ENCODE results near the gene TBC1D8B. TPM values are rescaled to one million over a fixed set of nuclear protein-coding genes. Genes with fewer than 3 reads are reported as not detected.

TBC1D8B gene
- total and polyA plus RNA-seq, 8 donors = 2.1 to 117 (median 7.8) TPM

- 81 to 100% (median 90%) methylated on average over 1 of the region's 1 CpG for WGBS, 5 donors
- intact Hi-C loops (cut with DNase I; ENCODE audit: low total_unique reads) = no loop called here
- H3K4me3 ChIP-seq = no peak overlapping the region
- H3K4me1 ChIP-seq = peaks cover 0 to 5% (median under 1%) of the 10 kb centered on the region in 4 donors
- no peaks in the 10 kb centered on the region for H3K36me3 ChIP-seq
- DNase-seq = no peak
- no peak for TF ChIP-seq EP300 (IDR thresholded peaks at IDR 0.05)
- no peak for TF ChIP-seq POLR2A (IDR thresholded peaks at IDR 0.05)
- TF ChIP-seq CTCF (IDR thresholded peaks at IDR 0.05) = no peak
- no peak for TF ChIP-seq POLR2AphosphoS5 (IDR thresholded peaks at IDR 0.05)
- H3K27me3 ChIP-seq = peaks cover 0 to 15% (median 0%) of the 10 kb centered on the region in 3 donors
- no peak overlapping the region for H3K27ac ChIP-seq
- H3K9me3 ChIP-seq = no peaks in the 10 kb centered on the region
Observed at GRCh38 chrX:106899841-106900240, 97.4 kb downstream of the TBC1D8B start.

GRCh38 chrX:106901341-106901740, 98.9 kb downstream of the TBC1D8B start:
- no peaks in the 10 kb centered on the region for H3K9me3 ChIP-seq
- TF ChIP-seq POLR2A (IDR thresholded peaks at IDR 0.05) (no peak), EP300 (IDR thresholded peaks at IDR 0.05) (no peak), POLR2AphosphoS5 (IDR thresholded peaks at IDR 0.05) (no peak), CTCF (IDR thresholded peaks at IDR 0.05) (no peak)
- H3K36me3 ChIP-seq = no peaks in the 10 kb centered on the region
- no peaks in the 10 kb centered on the region for H3K4me1 ChIP-seq
- intact Hi-C loops (cut with DNase I; ENCODE audit: low total_unique reads) = no loop called here
- H3K27me3 ChIP-seq = peaks cover 0 to 7% (median 0%) of the 10 kb centered on the region in 3 donors
- DNase-seq = no peak
- H3K4me3 ChIP-seq = no peak overlapping the region
- no peak overlapping the region for H3K27ac ChIP-seq
- 51 to 68% (median 62%) methylated on average over 3 of the region's 3 CpGs for WGBS, 5 donors

- intact Hi-C loops (cut with DNase I; ENCODE audit: low total_unique reads) = no loop called here
- TF ChIP-seq EP300 (IDR thresholded peaks at IDR 0.05) (no peak), POLR2A (IDR thresholded peaks at IDR 0.05) (no peak), POLR2AphosphoS5 (IDR thresholded peaks at IDR 0.05) (no peak), CTCF (IDR thresholded peaks at IDR 0.05) (no peak)
- WGBS, 5 donors = 57 to 85% (median 66%) methylated on average over 4 of the region's 4 CpGs
Observed at GRCh38 chrX:106901781-106902219, 99.3 kb downstream of the TBC1D8B start.

GRCh38 chrX:106902684-106903083, 100.2 kb downstream of the TBC1D8B start:
- 62 to 96% (median 75%) methylated on average over 2 of the region's 2 CpGs for WGBS, 5 donors
- no peak for DNase-seq
- intact Hi-C loops (cut with DNase I; ENCODE audit: low total_unique reads) = no loop called here
- H3K9me3 ChIP-seq = no peaks in the 10 kb centered on the region
- peaks cover 0 to 7% (median 0%) of the 10 kb centered on the region in 3 donors for H3K27me3 ChIP-seq
- H3K4me1 ChIP-seq = no peaks in the 10 kb centered on the region
- H3K36me3 ChIP-seq = no peaks in the 10 kb centered on the region
- H3K27ac ChIP-seq = no peak overlapping the region
- H3K4me3 ChIP-seq = no peak overlapping the region
- TF ChIP-seq CTCF (IDR thresholded peaks at IDR 0.05) (no peak), POLR2A (IDR thresholded peaks at IDR 0.05) (no peak), EP300 (IDR thresholded peaks at IDR 0.05) (no peak), POLR2AphosphoS5 (IDR thresholded peaks at IDR 0.05) (no peak)

More at GRCh38 chrX:106901781-106902219, 99.3 kb downstream of the TBC1D8B start:
- no peak for DNase-seq
- no peaks in the 10 kb centered on the region for H3K36me3 ChIP-seq
- no peak overlapping the region for H3K27ac ChIP-seq
- H3K4me1 ChIP-seq = no peaks in the 10 kb centered on the region
- no peaks in the 10 kb centered on the region for H3K9me3 ChIP-seq
- no peak overlapping the region for H3K4me3 ChIP-seq
- peaks cover 0 to 7% (median 0%) of the 10 kb centered on the region in 3 donors for H3K27me3 ChIP-seq
